MM.1S (cell line): Measurements from ENCODE around the gene FARS2.

Experiments used
- EZH2 ChIP-seq: fragments of 300-600 bp; sonication (generic); optimal IDR thresholded peaks from 2 replicates; pipeline ENCODE3; 2017; ENCODE audit warnings: low read depth, mild to moderate bottlenecking, antibody characterized with exemption, low read length, mixed read lengths
- EZH2phosphoT487 ChIP-seq: fragments of 300-600 bp; sonication (generic); IDR thresholded peaks from 2 replicates; pipeline ENCODE4 v1.6.1; 2018; ENCODE audit warnings: antibody characterized with exemption, low read length
- TF ChIP-seq, protein P1 (sequence below): fragments of 300-600 bp; sonication (generic); IDR thresholded peaks from 2 replicates; pipeline ENCODE4 v1.5.1; 2016; ENCODE audit warnings: antibody characterized with exemption, low read length, mixed read lengths

DNA sequence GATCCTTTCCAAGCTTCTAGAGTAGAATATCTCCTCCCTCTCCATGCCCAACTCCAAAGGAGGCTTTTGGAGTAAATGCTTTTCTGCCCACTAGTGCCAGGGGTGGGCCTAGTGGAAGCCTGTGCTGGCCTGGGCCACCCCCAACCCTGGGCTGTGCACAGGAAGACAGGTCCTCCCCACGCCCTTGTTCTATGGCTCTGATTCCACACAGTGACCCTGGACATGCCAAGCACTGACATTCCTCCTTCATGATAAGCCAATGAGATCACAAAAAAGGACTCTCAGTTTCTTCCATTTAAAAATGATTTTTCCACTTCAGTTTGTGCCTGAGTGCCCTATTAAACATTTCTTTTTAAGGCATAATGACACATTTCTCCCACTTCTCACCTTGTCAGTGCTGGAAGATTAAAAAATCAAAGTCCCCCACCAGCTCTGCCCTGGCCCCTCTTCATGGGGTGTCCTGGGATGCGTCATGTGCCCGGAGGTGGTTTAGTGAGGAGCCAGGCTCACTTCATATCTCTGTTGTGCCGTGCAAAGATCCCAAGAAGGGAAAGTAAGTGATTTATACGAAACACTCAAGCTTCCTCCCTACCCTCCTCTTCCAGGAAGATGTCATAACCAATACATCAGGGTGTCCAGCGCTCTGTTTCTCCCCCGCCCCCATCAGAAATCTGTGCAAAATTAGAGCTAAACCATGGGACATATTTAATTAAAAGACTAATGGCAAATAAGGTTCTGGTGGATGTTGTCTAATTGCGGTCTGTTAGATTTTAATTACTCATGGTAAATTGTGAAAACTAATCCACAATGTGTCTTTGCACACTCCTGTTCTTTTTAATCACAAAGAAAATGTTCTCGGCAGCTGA lies 490.4 kb downstream of the FARS2 start:
- TF ChIP-seq, protein P1, sequence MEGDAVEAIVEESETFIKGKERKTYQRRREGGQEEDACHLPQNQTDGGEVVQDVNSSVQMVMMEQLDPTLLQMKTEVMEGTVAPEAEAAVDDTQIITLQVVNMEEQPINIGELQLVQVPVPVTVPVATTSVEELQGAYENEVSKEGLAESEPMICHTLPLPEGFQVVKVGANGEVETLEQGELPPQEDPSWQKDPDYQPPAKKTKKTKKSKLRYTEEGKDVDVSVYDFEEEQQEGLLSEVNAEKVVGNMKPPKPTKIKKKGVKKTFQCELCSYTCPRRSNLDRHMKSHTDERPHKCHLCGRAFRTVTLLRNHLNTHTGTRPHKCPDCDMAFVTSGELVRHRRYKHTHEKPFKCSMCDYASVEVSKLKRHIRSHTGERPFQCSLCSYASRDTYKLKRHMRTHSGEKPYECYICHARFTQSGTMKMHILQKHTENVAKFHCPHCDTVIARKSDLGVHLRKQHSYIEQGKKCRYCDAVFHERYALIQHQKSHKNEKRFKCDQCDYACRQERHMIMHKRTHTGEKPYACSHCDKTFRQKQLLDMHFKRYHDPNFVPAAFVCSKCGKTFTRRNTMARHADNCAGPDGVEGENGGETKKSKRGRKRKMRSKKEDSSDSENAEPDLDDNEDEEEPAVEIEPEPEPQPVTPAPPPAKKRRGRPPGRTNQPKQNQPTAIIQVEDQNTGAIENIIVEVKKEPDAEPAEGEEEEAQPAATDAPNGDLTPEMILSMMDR = no peak
- TF ChIP-seq EZH2 (no peak), EZH2phosphoT487 (no peak)
